Measurements from ENCODE around the gene PCID2.

Gene PCID2

GRCh38 chr13:113148940-113149503 lies 59.4 kb downstream of the PCID2 start:
- DNase-seq (ENCODE audit: low read depth), result no peak

GRCh38 chr13:113148407-113148806 lies 60.1 kb downstream of the PCID2 start:
- DNase-seq (ENCODE audit: low read depth), result no peak

GRCh38 chr13:113147206-113147605 lies 61.3 kb downstream of the PCID2 start:
- no peak for DNase-seq (ENCODE audit: low read depth)

GRCh38 chr13:113146750-113147149 lies 61.7 kb downstream of the PCID2 start:
- DNase-seq (ENCODE audit: low read depth), result no peak

GRCh38 chr13:113145911-113146598 lies 62.4 kb downstream of the PCID2 start:
- DNase-seq (ENCODE audit: low read depth), result no peak

GRCh38 chr13:113145496-113145895 lies 63.0 kb downstream of the PCID2 start:
- DNase-seq (ENCODE audit: low read depth), result no peak

- no peak for DNase-seq (ENCODE audit: low read depth)
These were observed 64.2 kb downstream of the PCID2 start for GRCh38 chr13:113144255-113144629.

- no peak for DNase-seq (ENCODE audit: low read depth)
These were observed 64.8 kb downstream of the PCID2 start for GRCh38 chr13:113143466-113144254.

- DNase-seq (ENCODE audit: low read depth), result no peak
These were observed 65.6 kb downstream of the PCID2 start for GRCh38 chr13:113142876-113143275.

GRCh38 chr13:113141601-113141970 lies 66.9 kb downstream of the PCID2 start:
- DNase-seq (ENCODE audit: low read depth), result no peak

GRCh38 chr13:113140677-113141600 lies 67.5 kb downstream of the PCID2 start:
- no peak for DNase-seq (ENCODE audit: low read depth)

- DNase-seq (ENCODE audit: low read depth), result no peak
These were observed 68.9 kb downstream of the PCID2 start for GRCh38 chr13:113139577-113139976.

- no peak for DNase-seq (ENCODE audit: low read depth)
These were observed 69.5 kb downstream of the PCID2 start for GRCh38 chr13:113138792-113139551.

GRCh38 chr13:113137691-113138298 lies 70.7 kb downstream of the PCID2 start:
- no peak for DNase-seq (ENCODE audit: low read depth)

- no peak for DNase-seq (ENCODE audit: low read depth)
These were observed 73.1 kb downstream of the PCID2 start for GRCh38 chr13:113135281-113135760.

- DNase-seq (ENCODE audit: low read depth), result no peak
These were observed 78.3 kb downstream of the PCID2 start for GRCh38 chr13:113129921-113130750.

GRCh38 chr13:113129480-113129879 lies 79.0 kb downstream of the PCID2 start:
- no peak for DNase-seq (ENCODE audit: low read depth)
